Neural cell (in vitro differentiated cells): ENCODE results near the gene EYA2. TPM values are rescaled to one million over a fixed set of nuclear protein-coding genes. Genes with fewer than 3 reads are reported as not detected.

Experiments
- H2AFZ ChIP-seq: fragments of 200-600, 300-800 bp; sonication (generic), shearing (Covaris generic); 2 replicates; pipeline ENCODE4 v1.6.0; 2014; ENCODE audit warnings: low read depth, mild to moderate bottlenecking, antibody characterized with exemption, low read length, moderate library complexity
- H3F3A ChIP-seq: fragments of 200-600 bp; shearing (Covaris generic); 2 replicates; pipeline ENCODE4 v1.6.1; 2016; ENCODE audit warnings: mild to moderate bottlenecking, moderate library complexity, mixed read lengths, antibody characterized with exemption, low read length; ENCODE audit not compliant: insufficient read depth, poor library complexity, severe bottlenecking
- H3K27ac ChIP-seq: fragments of 200-600, 300-800 bp; sonication (generic), shearing (Covaris generic); 2 replicates; pipeline ENCODE4 v1.5.1; 2014; ENCODE audit warnings: mild to moderate bottlenecking, low read length, moderate library complexity
- H3K27me3 ChIP-seq: fragments of 300-800, 200-600 bp; sonication (generic), shearing (Covaris generic); 2 replicates; pipeline ENCODE4 v1.6.0; 2014; ENCODE audit warnings: mild to moderate bottlenecking, low read depth, low read length, moderate library complexity; ENCODE audit not compliant: insufficient read depth
- H3K36me3 ChIP-seq: fragments of 300-800, 200-600 bp; sonication (generic), shearing (Covaris generic); 2 replicates; pipeline ENCODE4 v1.5.1; 2014; ENCODE audit warnings: mild to moderate bottlenecking, antibody characterized with exemption, low read length, moderate library complexity; ENCODE audit not compliant: insufficient read depth
- H3K4me2 ChIP-seq: fragments of 300-800, 200-600 bp; sonication (generic), shearing (Covaris generic); 2 replicates; pipeline ENCODE4 v1.6.0; 2014; ENCODE audit warnings: mild to moderate bottlenecking, low read length
- H3K4me3 ChIP-seq: fragments of 300-800, 200-600 bp; sonication (generic), shearing (Covaris generic); 2 replicates; pipeline ENCODE4 v1.5.1; 2014; ENCODE audit warnings: mild to moderate bottlenecking, low read length, moderate library complexity
- H3K79me2 ChIP-seq: fragments of 200-600 bp; shearing (Covaris generic); replicated peaks from 2 replicates; pipeline ENCODE4 v1.6.0; 2014; ENCODE audit warnings: mild to moderate bottlenecking, low read length, moderate library complexity; ENCODE audit not compliant: insufficient read depth
- H3K9ac ChIP-seq: fragments of 300-800, 200-600 bp; sonication (generic), shearing (Covaris generic); 2 replicates; pipeline ENCODE4 v1.6.1; 2016; ENCODE audit warnings: mild to moderate bottlenecking, low read length, mixed read lengths
- H3K9me2 ChIP-seq: fragments of 200-600 bp; shearing (Covaris generic); 2 replicates; pipeline ENCODE4 v1.6.1; 2016; ENCODE audit warnings: mild to moderate bottlenecking, low read length, mixed read lengths; ENCODE audit not compliant: insufficient read depth
- H3K9me3 ChIP-seq: fragments of 200-600, 300-800 bp; sonication (generic), shearing (Covaris generic); 2 replicates; pipeline ENCODE4 v1.6.1; 2016; ENCODE audit warnings: mild to moderate bottlenecking, mixed run types, low read length, moderate library complexity, mixed read lengths
- H4K20me1 ChIP-seq: fragments of 200-600 bp; shearing (Covaris generic); 2 replicates; pipeline ENCODE4 v1.6.1; 2016; ENCODE audit warnings: mild to moderate bottlenecking, mixed run types; ENCODE audit not compliant: insufficient read depth
- CTCF ChIP-seq: fragments of 450-650 bp; IDR thresholded peaks from 2 replicates; pipeline ENCODE4 v1.5.1; 2014; ENCODE audit warnings: antibody characterized with exemption, mild to moderate bottlenecking, moderate library complexity; ENCODE audit not compliant: poor library complexity, severe bottlenecking
- EP300 ChIP-seq: fragments of 450-650 bp; conservative IDR thresholded peaks from 2 replicates; pipeline ENCODE4 v1.6.1; 2014; ENCODE audit warnings: antibody characterized with exemption, mild to moderate bottlenecking, moderate library complexity; ENCODE audit not compliant: poor library complexity, severe bottlenecking
- EZH2 ChIP-seq: fragments of 200-600, 300-800 bp; shearing (Covaris generic), sonication (generic); IDR thresholded peaks from 2 replicates; pipeline ENCODE4 v1.6.1; 2014; ENCODE audit warnings: antibody characterized with exemption, low read length, borderline replicate concordance, mild to moderate bottlenecking; ENCODE audit not compliant: insufficient read depth, poor library complexity, severe bottlenecking
- MXI1 ChIP-seq: fragments of 450-650 bp; conservative IDR thresholded peaks from 2 replicates; pipeline ENCODE4 v1.6.1; 2014; ENCODE audit warnings: antibody characterized with exemption, mild to moderate bottlenecking; ENCODE audit not compliant: poor library complexity, severe bottlenecking
- POLR2AphosphoS5 ChIP-seq: IDR thresholded peaks from 2 replicates; pipeline ENCODE4 v1.6.1; 2012
- RAD21 ChIP-seq: fragments of 450-650 bp; conservative IDR thresholded peaks from 2 replicates; pipeline ENCODE4 v1.6.1; 2014; ENCODE audit warnings: antibody characterized with exemption, mild to moderate bottlenecking, moderate library complexity
- REST ChIP-seq: IDR thresholded peaks from 2 replicates; pipeline ENCODE4 v1.6.1; 2012; ENCODE audit warnings: borderline replicate concordance
- SMC3 ChIP-seq: fragments of 450-650 bp; conservative IDR thresholded peaks from 2 replicates; pipeline ENCODE4 v1.6.1; 2014; ENCODE audit warnings: antibody characterized with exemption, mild to moderate bottlenecking, moderate library complexity; ENCODE audit not compliant: poor library complexity
- TAF1 ChIP-seq: IDR thresholded peaks from 2 replicates; pipeline ENCODE4 v1.6.1; 2012; ENCODE audit warnings: low read depth
- polyA plus RNA-seq: library from polyadenylated mRNA; depleted of rRNA; stranded (reverse); fragments of >200 nt; gene quantifications from 2 replicates; pipeline ENCODE4 v1.2.3, GENCODE V29; 2014

The EYA2 gene
- polyA plus RNA-seq, 1 donor from 2014 or later: 0.88 TPM

GRCh38 chr20:47115694-47116093 lies 221.1 kb downstream of the EYA2 start:
- no peak for TF ChIP-seq EP300
- no peak for TF ChIP-seq MXI1
- no peak for TF ChIP-seq RAD21
- TF ChIP-seq TAF1: no peak
- no peak for TF ChIP-seq SMC3
- no peak for TF ChIP-seq CTCF
- no peak for TF ChIP-seq EZH2
- TF ChIP-seq REST: no peak
- TF ChIP-seq POLR2AphosphoS5: no peak
- Histone ChIP-seq H4K20me1 (no peaks in the 10 kb centered on the region), H2AFZ (no peak overlapping the region), H3K79me2 (no peaks in the 10 kb centered on the region), H3K4me3 (no peak overlapping the region), H3K9me3 (peaks cover 2% of the 10 kb centered on the region), H3K9me2 (no peaks in the 10 kb centered on the region), H3K27ac (no peak overlapping the region), H3K27me3 (no peaks in the 10 kb centered on the region), H3K36me3 (no peaks in the 10 kb centered on the region), H3K9ac (no peak overlapping the region), H3K4me2 (no peak overlapping the region), H3F3A (no peaks in the 10 kb centered on the region)

GRCh38 chr20:47117371-47117770 lies 222.7 kb downstream of the EYA2 start:
- no peaks in the 10 kb centered on the region for H3K27me3 ChIP-seq
- no peak for TF ChIP-seq SMC3
- TF ChIP-seq REST: no peak
- no peak for TF ChIP-seq MXI1
- TF ChIP-seq EZH2: no peak
- TF ChIP-seq TAF1: no peak
- TF ChIP-seq RAD21: no peak
- TF ChIP-seq POLR2AphosphoS5: no peak
- TF ChIP-seq CTCF: no peak
- no peak for TF ChIP-seq EP300
- H4K20me1 ChIP-seq: no peaks in the 10 kb centered on the region
- H3K4me2 ChIP-seq: no peak overlapping the region
- H3K36me3 ChIP-seq: no peaks in the 10 kb centered on the region
- H3K9me3 ChIP-seq: no peaks in the 10 kb centered on the region
- H3K4me3 ChIP-seq: no peak overlapping the region
- H3F3A ChIP-seq: no peaks in the 10 kb centered on the region
- no peak overlapping the region for H3K27ac ChIP-seq
- no peaks in the 10 kb centered on the region for H3K79me2 ChIP-seq
- H2AFZ ChIP-seq: no peak overlapping the region
- no peak overlapping the region for H3K9ac ChIP-seq
- H3K9me2 ChIP-seq: no peaks in the 10 kb centered on the region
